Keratinocyte (primary cell): ENCODE measurements around the gene CRADD. TPM values are rescaled to one million over a fixed set of nuclear protein-coding genes. Genes with fewer than 3 reads are reported as not detected.

Experiments used
- DNase-seq: peaks from one replicate; pipeline ENCODE4 v3.0.0-alpha.2; 2011; ENCODE audit warnings: low read depth, missing footprints, low spot score
- FAIRE-seq: peaks from 2 replicates; lab custom pipeline; 2011; peaks lifted over from hg19 to GRCh38; lab: Jason Lieb, UNC
- H2AFZ ChIP-seq: 2 replicates; pipeline ENCODE4 v1.6.0; 2012; ENCODE audit warnings: low read length, control low read depth, inconsistent platforms; ENCODE audit not compliant: control insufficient read depth
- H3K27ac ChIP-seq: 2 replicates; pipeline ENCODE4 v1.5.1; 2011; ENCODE audit warnings: low read length; ENCODE audit not compliant: control insufficient read depth, insufficient read depth
- H3K27me3 ChIP-seq: 3 replicates; pipeline ENCODE4 v1.6.0; 2011; ENCODE audit warnings: low read length; ENCODE audit not compliant: control insufficient read depth, insufficient read depth; ENCODE audit errors: extremely low read depth
- H3K36me3 ChIP-seq, 2 experiments: 2 replicates in 1 of 2; 3 replicates in 1 of 2; pipeline ENCODE4 v1.5.1; 2011; ENCODE audit warnings: low read length in 2 of 2, mild to moderate bottlenecking in 1 of 2; ENCODE audit not compliant: control insufficient read depth in 2 of 2, insufficient read depth in 2 of 2; ENCODE audit errors: extremely low read depth in 1 of 2
- H3K4me1 ChIP-seq: 3 replicates; pipeline ENCODE4 v1.5.1; 2011; ENCODE audit warnings: low read length; ENCODE audit not compliant: control insufficient read depth, insufficient read depth; ENCODE audit errors: extremely low read depth
- H3K4me2 ChIP-seq: 3 replicates; pipeline ENCODE4 v1.6.0; 2011; ENCODE audit warnings: low read depth, low read length; ENCODE audit not compliant: control insufficient read depth, insufficient read depth; ENCODE audit errors: extremely low read depth
- H3K4me3 ChIP-seq, 3 experiments: fragments of 200-600 bp in 1 of 3; sonication (generic) in 1 of 3; 2 replicates in 2 of 3; 3 replicates in 1 of 3; pipeline ENCODE4 v1.5.1; 2011 to 2016; ENCODE audit warnings: low read length in 3 of 3, mild to moderate bottlenecking in 3 of 3, control low read depth in 2 of 3, inconsistent platforms in 1 of 3, low read depth in 1 of 3, mixed read lengths in 1 of 3, mixed run types in 1 of 3, moderate library complexity in 1 of 3; ENCODE audit not compliant: control insufficient read depth in 2 of 3, insufficient read depth in 2 of 3; ENCODE audit errors: extremely low read depth in 1 of 3
- H3K79me2 ChIP-seq: 2 replicates; pipeline ENCODE4 v1.6.0; 2012; ENCODE audit warnings: low read length; ENCODE audit not compliant: control insufficient read depth, insufficient read depth
- H3K9ac ChIP-seq: 3 replicates; pipeline ENCODE4 v1.6.0; 2011; ENCODE audit warnings: low read length; ENCODE audit not compliant: control insufficient read depth, insufficient read depth; ENCODE audit errors: extremely low read depth
- H3K9me1 ChIP-seq: 3 replicates; pipeline ENCODE4 v1.6.0; 2011; ENCODE audit warnings: low read length; ENCODE audit not compliant: control insufficient read depth, insufficient read depth; ENCODE audit errors: extremely low read depth
- H3K9me3 ChIP-seq: 2 replicates; pipeline ENCODE4 v1.5.1; 2012; ENCODE audit warnings: low read depth, low read length; ENCODE audit not compliant: control insufficient read depth
- H4K20me1 ChIP-seq: 3 replicates; pipeline ENCODE4 v1.6.0; 2011; ENCODE audit warnings: low read length; ENCODE audit not compliant: control insufficient read depth, insufficient read depth; ENCODE audit errors: extremely low read depth
- EZH2 ChIP-seq: IDR thresholded peaks from one replicate; pipeline ENCODE4 v1.6.1; 2012; ENCODE audit warnings: inconsistent platforms, mild to moderate bottlenecking, low read length, moderate library complexity
- dilution Hi-C: fragments of 300-500 bp; cut with MboI; formaldehyde crosslinking; loops from one replicate; pipeline ENCODE4 v1.7.0; 2020; ENCODE audit warnings: low sequenced_read_pairs; ENCODE audit not compliant: extremely low pct_ligation_motif_present
- polyA plus RNA-seq, 5 experiments: library from polyadenylated mRNA; depleted of rRNA in 3 of 5; stranded (reverse) in 3 of 5; stranded (forward) in 1 of 5; unstranded in 1 of 5; fragments of >200 nt; gene quantifications; 1 replicate in 1 of 5; 2 replicates in 3 of 5; 3 replicates in 1 of 5; pipeline versions ENCODE4 v1.2.1 to v1.2.3, GENCODE V29; 2011 to 2012; ENCODE audit warnings: missing spikeins in 2 of 5, low read depth in 1 of 5, low replicate concordance in 1 of 5
- TF ChIP-seq, protein P1 (sequence below), 3 experiments: IDR thresholded peaks in 1 of 3; conservative IDR thresholded peaks in 1 of 3; optimal IDR thresholded peaks in 1 of 3; 2 replicates in 2 of 3; 3 replicates in 1 of 3; pipeline versions ENCODE3 to v1.5.1; 2011; ENCODE audit warnings: low read length in 3 of 3, mild to moderate bottlenecking in 3 of 3, moderate library complexity in 2 of 3, control low read depth in 1 of 3, inconsistent platforms in 1 of 3; ENCODE audit not compliant: insufficient read depth in 2 of 3; ENCODE audit errors: extremely low read depth in 1 of 3

The CRADD gene
- polyA plus RNA-seq, 1 donor (not counting 4 experiments of a cell fraction or from before 2014, with no cell fraction given), result 11.2 TPM

DNA sequence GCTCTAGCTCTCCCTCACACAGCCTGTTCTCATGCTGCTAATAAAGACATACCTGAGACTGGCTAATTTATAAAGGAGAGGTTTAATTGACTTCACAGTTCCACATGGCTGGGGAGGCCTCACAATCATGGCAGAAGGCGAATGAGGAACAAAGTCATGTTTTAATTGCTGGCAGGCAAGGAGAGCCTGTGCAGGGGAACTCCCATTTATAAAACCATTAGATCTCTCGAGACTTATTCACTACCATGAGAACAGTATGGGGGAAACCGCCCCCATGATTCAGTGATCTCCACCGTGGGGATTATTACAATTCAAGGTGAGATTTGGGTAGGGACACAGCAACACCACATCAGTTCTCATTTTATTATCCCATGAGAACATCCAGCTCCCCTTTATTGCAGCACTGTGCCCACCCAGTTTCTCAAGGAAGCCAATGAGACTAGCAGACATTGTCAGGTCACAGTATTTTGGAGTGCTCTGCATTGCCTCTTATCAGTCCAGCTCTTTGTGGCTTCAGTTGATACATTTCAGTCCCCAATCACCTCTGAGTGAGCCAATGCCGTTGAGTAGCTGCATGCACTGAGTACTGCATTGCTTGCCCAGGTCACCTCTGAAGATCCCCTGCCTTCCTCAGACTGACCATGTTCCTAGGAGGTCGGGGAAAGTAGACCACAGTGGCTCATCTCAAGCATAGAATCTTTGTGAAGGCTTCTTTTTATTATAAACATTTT, 131.2 kb downstream of the CRADD start:
- no peak overlapping the region for H3K9ac ChIP-seq
- H3K27me3 ChIP-seq, result no peaks in the 10 kb centered on the region
- H3K9me3 ChIP-seq, result no peaks in the 10 kb centered on the region
- no peak for TF ChIP-seq EZH2
- TF ChIP-seq, protein P1, sequence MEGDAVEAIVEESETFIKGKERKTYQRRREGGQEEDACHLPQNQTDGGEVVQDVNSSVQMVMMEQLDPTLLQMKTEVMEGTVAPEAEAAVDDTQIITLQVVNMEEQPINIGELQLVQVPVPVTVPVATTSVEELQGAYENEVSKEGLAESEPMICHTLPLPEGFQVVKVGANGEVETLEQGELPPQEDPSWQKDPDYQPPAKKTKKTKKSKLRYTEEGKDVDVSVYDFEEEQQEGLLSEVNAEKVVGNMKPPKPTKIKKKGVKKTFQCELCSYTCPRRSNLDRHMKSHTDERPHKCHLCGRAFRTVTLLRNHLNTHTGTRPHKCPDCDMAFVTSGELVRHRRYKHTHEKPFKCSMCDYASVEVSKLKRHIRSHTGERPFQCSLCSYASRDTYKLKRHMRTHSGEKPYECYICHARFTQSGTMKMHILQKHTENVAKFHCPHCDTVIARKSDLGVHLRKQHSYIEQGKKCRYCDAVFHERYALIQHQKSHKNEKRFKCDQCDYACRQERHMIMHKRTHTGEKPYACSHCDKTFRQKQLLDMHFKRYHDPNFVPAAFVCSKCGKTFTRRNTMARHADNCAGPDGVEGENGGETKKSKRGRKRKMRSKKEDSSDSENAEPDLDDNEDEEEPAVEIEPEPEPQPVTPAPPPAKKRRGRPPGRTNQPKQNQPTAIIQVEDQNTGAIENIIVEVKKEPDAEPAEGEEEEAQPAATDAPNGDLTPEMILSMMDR (optimal IDR thresholded peaks at IDR 0.05 in 1 of 3, IDR thresholded peaks at IDR 0.05 in 1 of 3, conservative IDR thresholded peaks at IDR 0.05 in 1 of 3; ENCODE audit: extremely low read depth in 1 of 3, insufficient read depth in 2 of 3, low read length in 3 of 3), result no peak
- no peaks in the 10 kb centered on the region for H3K36me3 ChIP-seq
- no peak overlapping the region for H2AFZ ChIP-seq
- dilution Hi-C loops, result no loop called here
- peaks cover 2% of the 10 kb centered on the region for H3K9me1 ChIP-seq
- DNase-seq, result no peak
- no peak for FAIRE-seq
- H3K4me3 ChIP-seq, result no peak overlapping the region
- H3K4me2 ChIP-seq, result no peak overlapping the region
- no peaks in the 10 kb centered on the region for H3K79me2 ChIP-seq
- no peak overlapping the region for H3K27ac ChIP-seq
- no peaks in the 10 kb centered on the region for H4K20me1 ChIP-seq
- peaks cover 31% of the 10 kb centered on the region for H3K4me1 ChIP-seq

- DNase-seq (no peak), FAIRE-seq (no peak)
- Histone ChIP-seq H4K20me1 (no peaks in the 10 kb centered on the region), H3K27me3 (no peaks in the 10 kb centered on the region), H3K79me2 (no peaks in the 10 kb centered on the region), H3K27ac (no peak overlapping the region), H3K4me1 (peaks cover 8% of the 10 kb centered on the region), H2AFZ (no peak overlapping the region), H3K4me2 (no peak overlapping the region), H3K9ac (no peak overlapping the region), H3K4me3 (no peak overlapping the region), H3K9me3 (no peaks in the 10 kb centered on the region), H3K9me1 (no peaks in the 10 kb centered on the region), H3K36me3 (no peaks in the 10 kb centered on the region)
- TF ChIP-seq, protein P1 (optimal IDR thresholded peaks at IDR 0.05 in 1 of 3, IDR thresholded peaks at IDR 0.05 in 1 of 3, conservative IDR thresholded peaks at IDR 0.05 in 1 of 3; ENCODE audit: extremely low read depth in 1 of 3, insufficient read depth in 2 of 3, low read length in 3 of 3), result no peak
- TF ChIP-seq EZH2, result no peak
- dilution Hi-C loops, result no loop called here
Observed at GRCh38 chr12:93812626-93813025, 135.5 kb downstream of the CRADD start.
